HL-60 (cell line): Measurements from ENCODE around the gene ZNF497.

Experiments used
- DNase-seq, 2 experiments: peaks; one replicate each; pipeline ENCODE4 v3.0.0-alpha.2; 2010 to 2020; ENCODE audit warnings: low read depth in 1 of 2, low spot score in 1 of 2
- H3K27ac ChIP-seq: fragments of 250-450 bp; sonication (Bioruptor Pico); replicated peaks from 2 replicates; pipeline ENCODE4 v1.5.1; 2020; ENCODE audit warnings: mild to moderate bottlenecking, moderate library complexity
- H3K27me3 ChIP-seq: fragments of 250-450 bp; sonication (Bioruptor Pico); 2 replicates; pipeline ENCODE4 v1.5.1; 2021; ENCODE audit warnings: mild to moderate bottlenecking, moderate library complexity; ENCODE audit not compliant: insufficient read depth, poor library complexity, severe bottlenecking
- H3K4me3 ChIP-seq: replicated peaks from 2 replicates; pipeline ENCODE4 v1.5.1; 2011; ENCODE audit warnings: mild to moderate bottlenecking, control low read depth, low read length; ENCODE audit not compliant: insufficient read depth
- CTCF ChIP-seq: IDR thresholded peaks from one replicate; pipeline ENCODE4 v1.5.1; 2011; ENCODE audit warnings: low read length, control low read depth, inconsistent platforms; ENCODE audit not compliant: insufficient read depth
- GABPA ChIP-seq: IDR thresholded peaks from 2 replicates; pipeline ENCODE4 v1.6.1; 2012; ENCODE audit warnings: low read depth
- POLR2AphosphoS5 ChIP-seq: IDR thresholded peaks from 2 replicates; pipeline ENCODE4 v1.6.1; 2012; ENCODE audit warnings: low read depth
- SPI1 ChIP-seq: IDR thresholded peaks from 2 replicates; pipeline ENCODE4 v1.6.1; 2012; ENCODE audit warnings: low read depth, mild to moderate bottlenecking, borderline replicate concordance
- TF ChIP-seq, protein P1 (sequence below): IDR thresholded peaks from 2 replicates; pipeline ENCODE4 v1.6.1; 2012; ENCODE audit warnings: low read depth; ENCODE audit not compliant: insufficient replicate concordance

ZNF497 gene

DNA sequence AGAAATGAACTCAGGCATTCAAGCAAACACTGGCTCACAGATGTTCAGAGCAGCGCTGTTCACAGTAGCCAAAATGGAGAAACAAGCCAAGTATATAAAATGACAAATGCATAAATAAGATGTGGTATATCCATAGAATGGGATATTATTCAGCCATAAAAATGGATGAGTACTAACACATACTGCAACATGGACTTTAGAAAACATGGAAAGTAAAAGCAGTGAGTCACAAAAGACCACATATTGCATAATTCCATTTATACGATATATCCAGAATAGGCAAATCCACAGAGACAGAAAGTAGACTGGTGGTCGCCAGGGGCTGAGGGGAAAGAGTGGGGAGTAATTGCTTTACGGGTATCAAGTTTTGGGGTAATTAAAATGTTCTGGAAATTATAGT is 11.6 kb upstream of the ZNF497 start:
- TF ChIP-seq SPI1, result no peak
- TF ChIP-seq, protein P1, sequence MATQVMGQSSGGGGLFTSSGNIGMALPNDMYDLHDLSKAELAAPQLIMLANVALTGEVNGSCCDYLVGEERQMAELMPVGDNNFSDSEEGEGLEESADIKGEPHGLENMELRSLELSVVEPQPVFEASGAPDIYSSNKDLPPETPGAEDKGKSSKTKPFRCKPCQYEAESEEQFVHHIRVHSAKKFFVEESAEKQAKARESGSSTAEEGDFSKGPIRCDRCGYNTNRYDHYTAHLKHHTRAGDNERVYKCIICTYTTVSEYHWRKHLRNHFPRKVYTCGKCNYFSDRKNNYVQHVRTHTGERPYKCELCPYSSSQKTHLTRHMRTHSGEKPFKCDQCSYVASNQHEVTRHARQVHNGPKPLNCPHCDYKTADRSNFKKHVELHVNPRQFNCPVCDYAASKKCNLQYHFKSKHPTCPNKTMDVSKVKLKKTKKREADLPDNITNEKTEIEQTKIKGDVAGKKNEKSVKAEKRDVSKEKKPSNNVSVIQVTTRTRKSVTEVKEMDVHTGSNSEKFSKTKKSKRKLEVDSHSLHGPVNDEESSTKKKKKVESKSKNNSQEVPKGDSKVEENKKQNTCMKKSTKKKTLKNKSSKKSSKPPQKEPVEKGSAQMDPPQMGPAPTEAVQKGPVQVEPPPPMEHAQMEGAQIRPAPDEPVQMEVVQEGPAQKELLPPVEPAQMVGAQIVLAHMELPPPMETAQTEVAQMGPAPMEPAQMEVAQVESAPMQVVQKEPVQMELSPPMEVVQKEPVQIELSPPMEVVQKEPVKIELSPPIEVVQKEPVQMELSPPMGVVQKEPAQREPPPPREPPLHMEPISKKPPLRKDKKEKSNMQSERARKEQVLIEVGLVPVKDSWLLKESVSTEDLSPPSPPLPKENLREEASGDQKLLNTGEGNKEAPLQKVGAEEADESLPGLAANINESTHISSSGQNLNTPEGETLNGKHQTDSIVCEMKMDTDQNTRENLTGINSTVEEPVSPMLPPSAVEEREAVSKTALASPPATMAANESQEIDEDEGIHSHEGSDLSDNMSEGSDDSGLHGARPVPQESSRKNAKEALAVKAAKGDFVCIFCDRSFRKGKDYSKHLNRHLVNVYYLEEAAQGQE, result no peak
- no peak for TF ChIP-seq GABPA
- no peak for TF ChIP-seq CTCF
- no peak for TF ChIP-seq POLR2AphosphoS5
- no peak overlapping the region for H3K27ac ChIP-seq
- no peak overlapping the region for H3K4me3 ChIP-seq
- no peak for DNase-seq
- H3K27me3 ChIP-seq, result no peaks in the 10 kb centered on the region

DNA sequence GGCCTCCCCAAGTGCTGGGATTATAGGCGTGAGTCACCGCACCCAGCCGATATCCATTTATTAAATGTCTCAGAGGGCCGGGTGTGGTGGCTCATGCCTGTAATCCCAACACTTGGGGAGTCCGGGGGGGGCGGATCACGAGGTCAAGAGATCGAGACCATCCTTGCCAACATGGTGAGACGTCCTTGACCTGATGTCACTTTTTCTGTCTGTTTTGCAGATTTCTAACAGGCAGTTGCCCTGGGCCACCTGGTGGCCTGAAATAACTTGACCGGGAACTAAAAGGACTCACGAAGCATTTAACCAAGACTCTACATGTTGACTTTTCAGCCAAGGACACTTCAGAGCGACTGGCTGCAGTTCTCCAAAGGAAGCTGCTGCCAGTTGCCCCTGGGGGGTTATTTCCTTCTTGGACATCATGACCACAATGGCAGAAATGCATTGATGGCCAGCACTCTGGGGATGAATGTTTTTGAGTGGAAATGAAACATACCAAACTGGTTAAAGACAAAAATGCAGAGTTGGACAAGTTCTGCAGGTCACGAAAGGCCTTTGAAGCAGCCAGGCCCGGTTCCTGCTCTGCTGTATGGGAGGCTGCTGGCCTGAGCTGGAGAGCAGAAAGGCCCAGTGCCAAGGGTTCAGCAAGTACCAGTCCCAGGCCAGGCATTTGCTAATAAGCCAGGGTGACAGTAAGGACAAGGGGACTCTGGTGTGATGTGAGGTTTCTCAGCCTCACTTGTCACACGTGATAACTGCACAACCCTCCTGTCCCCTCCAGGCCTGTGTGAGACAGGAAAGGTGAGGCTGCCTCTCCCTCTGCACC is 10.0 kb upstream of the ZNF497 start:
- DNase-seq, result peak in 1 of 2 experiments; percentile 18
- no peaks in the 10 kb centered on the region for H3K27me3 ChIP-seq
- TF ChIP-seq GABPA, result no peak
- TF ChIP-seq CTCF, result no peak
- TF ChIP-seq POLR2AphosphoS5, result no peak
- TF ChIP-seq SPI1, result no peak
- TF ChIP-seq, protein P1, result no peak
- no peak overlapping the region for H3K27ac ChIP-seq
- H3K4me3 ChIP-seq, result no peak overlapping the region

GRCh38 chr19:58368561-58369360 is 6.2 kb upstream of the ZNF497 start:
- DNase-seq, result no peak
- TF ChIP-seq POLR2AphosphoS5 (no peak), GABPA (no peak)
- TF ChIP-seq, protein P1, result no peak
- no peak overlapping the region for H3K4me3 ChIP-seq

More at GRCh38 chr19:58368561-58369360, 6.2 kb upstream of the ZNF497 start:
- H3K27ac ChIP-seq, result no peak overlapping the region
- no peaks in the 10 kb centered on the region for H3K27me3 ChIP-seq
